ENCODE results near the gene ARHGAP4.

- TF ChIP-seq, protein P1, sequence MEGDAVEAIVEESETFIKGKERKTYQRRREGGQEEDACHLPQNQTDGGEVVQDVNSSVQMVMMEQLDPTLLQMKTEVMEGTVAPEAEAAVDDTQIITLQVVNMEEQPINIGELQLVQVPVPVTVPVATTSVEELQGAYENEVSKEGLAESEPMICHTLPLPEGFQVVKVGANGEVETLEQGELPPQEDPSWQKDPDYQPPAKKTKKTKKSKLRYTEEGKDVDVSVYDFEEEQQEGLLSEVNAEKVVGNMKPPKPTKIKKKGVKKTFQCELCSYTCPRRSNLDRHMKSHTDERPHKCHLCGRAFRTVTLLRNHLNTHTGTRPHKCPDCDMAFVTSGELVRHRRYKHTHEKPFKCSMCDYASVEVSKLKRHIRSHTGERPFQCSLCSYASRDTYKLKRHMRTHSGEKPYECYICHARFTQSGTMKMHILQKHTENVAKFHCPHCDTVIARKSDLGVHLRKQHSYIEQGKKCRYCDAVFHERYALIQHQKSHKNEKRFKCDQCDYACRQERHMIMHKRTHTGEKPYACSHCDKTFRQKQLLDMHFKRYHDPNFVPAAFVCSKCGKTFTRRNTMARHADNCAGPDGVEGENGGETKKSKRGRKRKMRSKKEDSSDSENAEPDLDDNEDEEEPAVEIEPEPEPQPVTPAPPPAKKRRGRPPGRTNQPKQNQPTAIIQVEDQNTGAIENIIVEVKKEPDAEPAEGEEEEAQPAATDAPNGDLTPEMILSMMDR (conservative IDR thresholded peaks at IDR 0.05 in 1 of 2, IDR thresholded peaks at IDR 0.05 in 1 of 2; ENCODE audit: low read depth in 1 of 2, low read length in 2 of 2) = no peak
- TF ChIP-seq EZH2 (IDR thresholded peaks at IDR 0.05; ENCODE audit: low read length, missing control alignments) = no peak
Measured at GRCh38 chrX:153951683-153952372, 25.8 kb upstream of the ARHGAP4 start.

All from fibroblast of lung (primary cell).